Hematopoietic multipotent progenitor cell treated with erythropoietin and hydrocortisone succinate and interleukin-3 and kit ligand, for 8 days (in vitro differentiated cells): ENCODE results near the gene TBX3.

Experiments
- DNase-seq: peaks from one replicate; pipeline ENCODE4 v3.0.0-alpha.2; 2015

Gene TBX3

DNA sequence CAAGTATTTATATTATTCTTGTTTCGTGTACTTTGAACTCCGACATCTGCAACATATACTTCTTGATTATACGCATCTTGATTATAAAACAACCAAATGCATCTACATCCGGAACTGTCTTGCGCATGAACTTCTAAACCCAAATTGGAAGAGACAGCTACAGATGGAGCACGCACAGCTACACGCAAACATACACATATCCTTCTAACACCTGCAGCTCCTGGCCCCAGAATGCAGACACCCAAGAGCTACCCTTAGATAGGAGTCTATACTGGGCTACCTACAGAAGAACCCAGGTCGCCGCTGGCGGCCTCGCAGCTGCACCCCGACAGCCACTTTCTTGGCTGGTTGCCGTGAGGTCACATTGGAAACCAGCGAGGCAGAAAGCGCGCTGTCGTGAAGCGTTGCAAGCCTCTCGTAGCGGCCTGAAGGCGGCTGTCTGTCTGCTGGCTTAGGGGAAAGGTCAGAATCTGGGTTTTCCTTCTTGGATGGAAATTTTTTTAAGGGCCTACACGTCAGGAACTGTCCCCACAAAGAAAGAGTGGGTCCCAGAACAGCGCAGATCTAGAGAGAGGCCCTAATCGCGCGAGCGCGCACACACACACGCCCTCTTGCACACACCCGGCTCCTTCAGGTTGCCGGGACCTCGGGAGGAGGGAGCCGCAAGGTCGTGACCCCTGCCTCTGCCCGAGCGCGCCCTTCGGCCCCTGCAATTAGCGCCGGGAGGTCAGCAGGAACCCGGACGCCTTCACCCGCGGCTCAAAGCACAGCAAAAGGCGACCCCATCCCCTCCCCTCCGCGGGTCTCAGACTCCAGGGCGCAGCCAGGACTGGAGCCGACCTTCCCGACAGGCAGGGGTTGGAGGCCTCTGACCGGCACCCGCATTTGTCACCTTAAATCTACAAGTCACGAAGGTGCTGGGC, 17.0 kb downstream of the TBX3 start:
- no peak for DNase-seq

- no peak for DNase-seq
Measured at GRCh38 chr12:114665411-114666260, 18.3 kb downstream of the TBX3 start.

GRCh38 chr12:114664651-114665320, 19.2 kb downstream of the TBX3 start:
- DNase-seq = no peak

DNA sequence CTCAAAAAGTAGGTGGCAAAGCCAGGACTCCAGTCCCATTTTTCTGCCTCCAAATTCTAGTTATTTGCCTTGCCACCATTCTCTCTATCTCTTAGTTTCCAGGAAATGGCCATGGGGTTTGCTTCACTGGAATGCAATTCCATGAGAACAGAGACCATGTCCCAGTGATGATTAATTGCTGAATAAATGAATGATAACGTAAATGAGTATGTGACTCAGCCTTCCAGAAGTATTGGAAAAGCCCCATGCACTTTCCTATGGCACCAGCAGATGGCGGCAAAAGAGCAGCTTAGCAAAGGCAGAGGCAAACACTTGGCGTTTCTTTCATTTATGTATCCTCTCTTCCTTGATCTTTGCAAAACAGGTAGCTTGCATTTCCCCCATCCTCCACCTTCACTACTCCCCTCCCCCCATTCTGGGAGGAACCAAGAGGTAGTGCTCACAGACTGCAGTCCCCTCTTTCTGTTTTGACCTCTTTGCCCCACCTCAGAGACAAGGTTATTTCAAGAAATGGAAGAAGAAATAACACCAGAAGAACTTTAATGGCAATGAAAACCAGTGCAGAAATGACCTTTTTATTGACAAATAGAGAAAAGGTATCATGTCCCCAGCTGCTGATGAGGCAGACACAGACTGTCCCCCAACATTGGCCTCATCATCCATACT, 21.3 kb downstream of the TBX3 start:
- DNase-seq = peak; percentile 49

DNA sequence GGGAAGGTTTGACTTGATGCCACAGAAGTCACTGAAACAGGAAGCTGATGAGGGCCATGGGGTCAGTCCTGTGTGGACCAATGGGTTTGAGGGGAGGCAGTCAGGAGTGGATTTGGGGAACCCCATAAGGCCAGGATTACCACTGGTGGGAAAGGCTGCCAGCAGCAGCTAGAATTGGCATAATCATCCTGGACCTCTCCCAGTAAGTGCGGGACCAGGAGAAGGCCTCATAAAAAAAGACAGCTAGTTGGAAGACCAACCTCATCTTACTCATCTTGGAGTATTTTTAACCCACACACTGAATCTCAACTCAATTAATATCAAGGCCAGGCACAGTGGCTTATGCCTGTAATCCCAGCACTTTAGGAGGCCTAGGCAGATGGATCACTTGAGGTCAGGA, 22.7 kb downstream of the TBX3 start:
- DNase-seq = no peak

DNA sequence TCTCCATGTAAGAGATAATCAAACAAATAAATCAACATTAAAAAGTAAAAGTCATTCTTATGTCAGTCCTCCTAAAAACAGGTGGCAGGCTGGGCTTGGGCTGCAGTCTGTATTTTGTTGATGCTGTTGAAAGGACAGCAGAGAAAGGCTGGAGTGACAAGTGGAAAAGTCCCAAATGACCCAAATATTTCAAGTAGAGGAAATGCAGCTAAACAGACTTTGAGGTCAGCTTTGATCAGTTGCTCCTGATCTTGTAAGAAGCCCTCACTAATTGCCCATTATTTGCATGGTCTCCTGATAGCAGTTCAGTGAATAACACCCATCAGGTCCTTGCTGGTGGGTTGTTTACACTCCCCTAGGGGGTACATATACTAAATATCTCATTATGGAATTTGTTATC, 24.9 kb downstream of the TBX3 start:
- no peak for DNase-seq

- DNase-seq = no peak
Measured at GRCh38 chr12:114658002-114658441, 26.0 kb downstream of the TBX3 start.

GRCh38 chr12:114657597-114657920, 26.4 kb downstream of the TBX3 start:
- no peak for DNase-seq

DNA sequence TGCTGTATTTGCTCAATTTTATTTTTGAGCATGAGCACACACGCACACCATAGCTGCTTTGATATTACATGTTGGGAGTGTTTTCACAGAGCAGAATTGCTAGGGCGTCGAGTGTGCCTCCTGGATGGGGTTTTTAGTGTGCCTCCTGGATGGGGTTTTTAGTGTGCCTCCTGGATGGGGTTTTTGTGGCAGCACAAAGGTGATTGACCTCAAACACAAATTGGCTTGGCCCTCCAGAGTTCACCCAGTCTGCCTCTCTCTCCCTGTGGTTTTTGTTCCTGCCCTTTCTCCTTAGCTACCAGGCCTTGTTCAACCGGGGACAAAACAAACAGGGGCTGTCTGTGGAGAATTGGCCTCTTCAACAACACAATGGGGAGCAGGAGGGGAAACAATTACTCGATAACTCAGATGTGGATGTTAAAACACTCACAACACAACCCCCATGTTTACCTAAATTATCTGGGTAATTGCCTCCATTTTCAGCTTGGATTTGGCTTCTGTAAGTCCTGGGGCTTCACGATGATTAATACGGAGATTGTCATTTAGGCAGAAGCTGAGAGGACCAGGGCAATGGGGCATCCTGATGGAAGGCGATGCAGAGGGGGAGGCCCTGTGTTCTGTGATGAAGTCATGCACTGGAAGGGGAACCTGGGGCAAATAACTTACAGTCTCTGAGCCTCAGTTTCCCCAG, 26.9 kb downstream of the TBX3 start:
- no peak for DNase-seq

GRCh38 chr12:114655934-114656749, 27.8 kb downstream of the TBX3 start:
- no peak for DNase-seq

DNA sequence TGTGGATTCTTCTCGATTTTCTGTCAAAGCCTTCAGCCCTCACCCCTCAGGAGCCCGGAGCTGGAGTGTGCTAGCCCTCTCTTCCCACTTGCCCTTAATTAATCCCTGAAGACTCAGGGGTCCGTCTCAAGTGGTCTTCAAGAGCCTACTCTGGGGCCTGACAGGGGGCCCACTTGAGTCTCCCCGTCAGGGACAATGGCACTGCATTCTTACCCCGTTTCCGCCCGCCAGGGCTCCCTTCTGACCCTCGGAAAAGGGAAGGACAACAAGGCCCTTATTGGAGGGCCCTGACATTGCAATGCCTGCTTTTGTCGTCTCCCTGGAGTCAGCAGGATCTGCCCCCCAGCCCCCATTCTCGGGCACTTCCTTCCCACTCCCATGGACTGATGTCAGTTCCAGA, 34.4 kb downstream of the TBX3 start:
- DNase-seq = no peak

GRCh38 chr12:114648711-114649110, 35.3 kb downstream of the TBX3 start:
- DNase-seq = no peak

DNA sequence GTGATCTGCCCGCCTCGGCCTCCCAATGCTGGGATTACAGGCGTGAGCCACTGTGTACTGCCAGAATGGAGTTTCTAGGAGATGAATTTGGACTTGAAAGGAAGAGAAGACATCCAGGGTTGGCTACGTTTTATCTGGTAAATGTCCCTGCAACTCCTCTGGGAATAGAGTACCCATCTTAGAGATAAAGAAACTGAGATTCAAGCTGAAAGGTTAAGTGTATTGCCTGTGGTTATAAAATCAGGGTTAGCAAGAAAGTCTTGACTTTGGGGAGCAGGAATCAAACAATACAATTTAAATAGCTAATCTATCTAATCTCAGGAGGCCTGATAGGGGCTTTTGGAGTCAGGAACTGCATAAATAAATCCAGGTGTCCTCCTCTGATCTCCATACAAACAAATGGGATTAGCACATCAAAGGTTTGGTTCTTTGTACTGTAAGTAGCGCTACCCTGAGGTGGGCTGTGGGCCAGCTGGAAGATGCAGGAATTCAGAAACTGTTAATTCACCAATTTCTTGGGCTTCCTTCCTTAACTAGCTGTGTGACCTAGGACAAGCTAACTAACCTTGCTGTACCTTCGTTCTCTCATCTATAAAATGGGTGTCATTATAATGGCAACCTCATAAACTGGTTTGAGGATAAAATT, 45.1 kb downstream of the TBX3 start:
- no peak for DNase-seq

- DNase-seq = no peak
Measured at GRCh38 chr12:114636723-114637480, 47.1 kb downstream of the TBX3 start.

DNA sequence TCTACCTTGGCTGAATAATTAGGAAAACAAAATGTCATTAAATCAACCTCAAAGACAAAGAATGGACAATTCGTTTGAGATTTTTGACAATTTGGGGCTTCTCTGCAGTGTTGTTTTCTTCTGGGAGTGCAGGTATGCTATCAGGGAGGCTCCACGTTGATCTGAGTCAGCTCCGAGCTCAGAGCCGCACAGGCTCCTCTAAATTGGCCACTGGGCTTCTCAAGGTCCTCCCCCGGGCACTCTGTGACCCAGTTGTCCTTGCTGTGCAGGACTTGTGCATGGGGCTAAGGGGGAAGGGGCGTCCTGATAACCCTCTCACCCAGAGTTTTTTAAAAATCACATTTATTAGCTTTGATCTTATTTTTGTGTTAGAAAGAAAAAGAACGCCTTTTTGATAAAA, 52.7 kb downstream of the TBX3 start:
- no peak for DNase-seq

GRCh38 chr12:114628199-114628598, 55.8 kb downstream of the TBX3 start:
- no peak for DNase-seq

GRCh38 chr12:114627393-114627792, 56.6 kb downstream of the TBX3 start:
- DNase-seq = no peak

GRCh38 chr12:114625294-114625851, 58.6 kb downstream of the TBX3 start:
- DNase-seq = peak; percentile 44

DNA sequence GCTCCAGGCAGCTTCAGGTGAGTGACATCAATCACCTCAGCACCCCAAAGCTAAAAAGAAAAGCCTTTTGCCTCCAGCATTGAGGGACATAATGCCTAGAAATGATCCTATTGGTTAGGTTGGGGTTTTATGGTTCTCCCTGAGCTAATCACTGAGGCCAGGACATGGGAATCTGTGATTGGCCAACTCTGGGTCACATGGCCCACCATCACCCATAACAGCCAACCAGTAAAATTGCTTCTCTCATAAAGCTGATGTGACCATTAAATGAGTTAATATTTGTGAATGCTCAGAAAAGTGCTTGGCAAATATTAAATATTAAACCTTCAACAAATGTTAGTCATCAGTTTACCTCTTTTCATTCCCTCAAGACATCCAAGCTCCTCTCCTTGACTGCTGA, 60.2 kb downstream of the TBX3 start:
- no peak for DNase-seq
